HepG2 (cell line): Measurements from ENCODE around the gene ODAPH. TPM values are rescaled to one million over a fixed set of nuclear protein-coding genes. Genes with fewer than 3 reads are reported as not detected.

Source experiments
- ATAC-seq: fragments of 200-7000 bp; cut with Tn5 transposase; 3 replicates; pipeline ENCODE4 v1.9.1; 2020; ENCODE audit warnings: mild to moderate bottlenecking, moderate library complexity
- BruUV-seq: library from RNA; stranded (reverse); fragments of 400-500 nt; replicated peaks from 2 replicates; lab custom pipeline; 2021; lab: Mats Ljungman, UMichigan
- CTCF ChIA-PET: fragments of 300-600 bp; formaldehyde crosslinking; extraction: SDS; loops from one replicate; lab custom pipeline; 2021; ENCODE audit warnings: low total read pairs, inconsistent platforms, low intra/inter-chr PET ratio; lab: Yijun Ruan, JAX
- POLR2A ChIA-PET: fragments of 350-600 bp; sonication (Branson Sonifier 250); formaldehyde crosslinking; loops from one replicate; lab custom pipeline; 2020; ENCODE audit warnings: antibody characterized with exemption, inconsistent platforms; lab: Yijun Ruan, JAX
- DNase-seq: peaks from one replicate; pipeline ENCODE4 v3.0.0-alpha.2; 2015; ENCODE audit warnings: low spot score
- FAIRE-seq: peaks from 3 replicates; lab custom pipeline; 2011; peaks lifted over from hg19 to GRCh38; lab: Jason Lieb, UNC
- H2AFZ ChIP-seq: one replicate; pipeline ENCODE4 v1.6.1; 2011; ENCODE audit warnings: low read length, inconsistent platforms
- H3K27ac ChIP-seq: fragments of 300-600 bp; 3 replicates; pipeline ENCODE4 v1.8.0; 2011; ENCODE audit warnings: mixed run types, mild to moderate bottlenecking, mixed read lengths, low read length, inconsistent platforms; ENCODE audit not compliant: insufficient read depth; ENCODE audit errors: extremely low read length
- H3K27me3 ChIP-seq, 2 experiments: fragments of 200-600 bp in 1 of 2; 2 replicates in 1 of 2; 3 replicates in 1 of 2; pipeline versions ENCODE4 v1.6.0 to v1.8.0; 2011; ENCODE audit warnings: low read length in 2 of 2, mild to moderate bottlenecking in 2 of 2, moderate library complexity in 2 of 2, inconsistent platforms in 1 of 2; ENCODE audit not compliant: insufficient read depth in 2 of 2, control insufficient read depth in 1 of 2
- H3K36me3 ChIP-seq, 2 experiments: fragments of 200-600 bp in 1 of 2; replicated peaks in 1 of 2; 2 replicates in 1 of 2; 3 replicates in 1 of 2; pipeline versions ENCODE4 v1.5.1 to v1.8.0; 2011; ENCODE audit warnings: low read length in 2 of 2, inconsistent platforms in 1 of 2; ENCODE audit not compliant: insufficient read depth in 2 of 2, control insufficient read depth in 1 of 2
- H3K4me1 ChIP-seq: 2 replicates; pipeline ENCODE4 v1.5.1; 2012; ENCODE audit warnings: low read length, inconsistent platforms; ENCODE audit not compliant: insufficient read depth
- H3K4me2 ChIP-seq: 2 replicates; pipeline ENCODE4 v1.6.0; 2011; ENCODE audit warnings: low read depth, low read length, inconsistent platforms
- H3K4me3 ChIP-seq, 3 experiments: fragments of 200-600 bp in 1 of 3; sonication (generic), shearing (Covaris generic) in 1 of 3; replicated peaks in 1 of 3; 2 replicates each; pipeline ENCODE4 v1.5.1; 2011 to 2016; ENCODE audit warnings: low read length in 3 of 3, inconsistent platforms in 2 of 3, low read depth in 2 of 3, mild to moderate bottlenecking in 2 of 3, control low read depth in 1 of 3, mixed read lengths in 1 of 3; ENCODE audit not compliant: insufficient read depth in 1 of 3
- H3K79me2 ChIP-seq: one replicate; pipeline ENCODE4 v1.6.1; 2011; ENCODE audit warnings: low read length, inconsistent platforms; ENCODE audit not compliant: insufficient read depth
- H3K9ac ChIP-seq: 2 replicates; pipeline ENCODE4 v1.6.0; 2011; ENCODE audit warnings: mild to moderate bottlenecking, low read depth, low read length, inconsistent platforms; ENCODE audit not compliant: insufficient read depth
- H3K9me3 ChIP-seq: 2 replicates; pipeline ENCODE4 v1.5.1; 2012; ENCODE audit warnings: mild to moderate bottlenecking, low read length
- H4K20me1 ChIP-seq: 2 replicates; pipeline ENCODE4 v1.6.0; 2011; ENCODE audit warnings: inconsistent platforms, mild to moderate bottlenecking, low read length, moderate library complexity; ENCODE audit not compliant: insufficient read depth
- SRF ChIP-seq: IDR thresholded peaks from 2 replicates; pipeline ENCODE4 v1.6.1; 2011; ENCODE audit warnings: mild to moderate bottlenecking, low read depth, low read length, moderate library complexity
- ZNF274 ChIP-seq: sonication (generic); formaldehyde crosslinking; IDR thresholded peaks from 2 replicates; pipeline ENCODE4 v1.5.1; 2020; ENCODE audit warnings: mild to moderate bottlenecking, missing genetic modification reagents
- ZNF383 ChIP-seq: sonication (generic); formaldehyde crosslinking; IDR thresholded peaks from 2 replicates; pipeline ENCODE4 v1.4.0; 2020; ENCODE audit warnings: missing genetic modification reagents, mild to moderate bottlenecking, borderline replicate concordance
- ZNF672 ChIP-seq: sonication (generic); formaldehyde crosslinking; IDR thresholded peaks from 2 replicates; pipeline ENCODE4 v1.8.1; 2022; ENCODE audit warnings: missing genetic modification reagents
- WGBS: methylation state at CpG from one replicate; pipeline ENCODE4 v1.1.6; 2017; ENCODE audit warnings: low lambda C conversion rate; 5-methylcytosine and 5-hydroxymethylcytosine counted together
- in situ Hi-C: cut with HindIII; loops from 2 replicates; pipeline ENCODE4 v1.10.0; 2017; ENCODE audit warnings: low pct_unique_long_range_greater_than_20kb; ENCODE audit not compliant: extremely low pct_ligation_motif_present
- intact Hi-C: fragments of 100-400 bp; cut with micrococcal nuclease; formaldehyde crosslinking; loops from one replicate; pipeline ENCODE4 v1.10.0; 2022; ENCODE audit not compliant: unreplicated experiment
- polyA plus RNA-seq, 8 experiments: library from polyadenylated mRNA; depleted of rRNA in 3 of 8; stranded (reverse) in 7 of 8; unstranded in 1 of 8; fragments of >200 nt; fragmentation: Illumina TruSeq in 4 of 8; extraction: Trizol in 4 of 8; gene quantifications; 2 replicates each; pipeline versions ENCODE4 v1.2.1 to v1.2.3, GENCODE V29; 2011 to 2016; ENCODE audit warnings: low read depth in 4 of 8, missing spikeins in 1 of 8, mixed read lengths in 1 of 8; ENCODE audit not compliant: insufficient read depth in 1 of 8
- total RNA-seq, 5 experiments: library from RNA; depleted of rRNA; stranded (reverse); fragments of >200 nt; fragmentation: Illumina TruSeq; extraction: Trizol; gene quantifications; 2 replicates each; pipeline ENCODE4 v1.2.3, GENCODE V29; 2016; ENCODE audit warnings: low read depth in 1 of 5
- TF ChIP-seq, protein P1 (sequence below): sonication (generic); formaldehyde crosslinking; IDR thresholded peaks from 2 replicates; pipeline ENCODE4 v1.8.1; 2022; ENCODE audit warnings: mild to moderate bottlenecking, missing genetic modification reagents
- TF ChIP-seq, protein P2 (sequence below): sonication (generic); formaldehyde crosslinking; IDR thresholded peaks from 2 replicates; pipeline ENCODE4 v1.9.0; 2022; ENCODE audit warnings: low read depth, missing genetic modification reagents

The ODAPH gene
- total and polyA plus RNA-seq, 2 of the 13 experiments (the other 11 are each of a cell fraction or from before 2014, with no cell fraction given): 0.50 TPM; not detected in 1

DNA sequence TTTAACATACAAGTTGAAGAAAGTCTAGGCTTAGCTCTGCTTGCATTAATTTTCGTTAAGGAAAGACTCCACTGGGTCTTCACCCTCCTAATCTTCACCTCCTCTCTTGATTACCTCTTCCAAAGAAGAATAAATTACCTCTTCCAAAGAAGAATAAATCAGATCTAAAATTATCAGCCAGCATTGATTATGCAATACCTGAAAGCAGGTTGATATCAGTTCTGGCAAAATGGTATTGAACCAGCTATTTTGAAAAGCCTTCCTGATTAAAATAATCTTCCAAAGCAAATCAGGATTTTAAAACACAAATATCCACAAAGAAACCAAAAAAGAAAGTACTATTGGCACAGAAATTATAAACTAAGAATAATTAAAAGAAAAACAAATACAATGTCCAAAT, 37.5 kb downstream of the ODAPH start:
- 0% methylated on average over 1 of the region's 1 CpG for WGBS
- TF ChIP-seq, protein P1, sequence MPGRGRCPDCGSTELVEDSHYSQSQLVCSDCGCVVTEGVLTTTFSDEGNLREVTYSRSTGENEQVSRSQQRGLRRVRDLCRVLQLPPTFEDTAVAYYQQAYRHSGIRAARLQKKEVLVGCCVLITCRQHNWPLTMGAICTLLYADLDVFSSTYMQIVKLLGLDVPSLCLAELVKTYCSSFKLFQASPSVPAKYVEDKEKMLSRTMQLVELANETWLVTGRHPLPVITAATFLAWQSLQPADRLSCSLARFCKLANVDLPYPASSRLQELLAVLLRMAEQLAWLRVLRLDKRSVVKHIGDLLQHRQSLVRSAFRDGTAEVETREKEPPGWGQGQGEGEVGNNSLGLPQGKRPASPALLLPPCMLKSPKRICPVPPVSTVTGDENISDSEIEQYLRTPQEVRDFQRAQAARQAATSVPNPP (CRISPR knock-in tag): no peak
- TF ChIP-seq ZNF672: no peak
- no peak for TF ChIP-seq SRF
- TF ChIP-seq, protein P2, sequence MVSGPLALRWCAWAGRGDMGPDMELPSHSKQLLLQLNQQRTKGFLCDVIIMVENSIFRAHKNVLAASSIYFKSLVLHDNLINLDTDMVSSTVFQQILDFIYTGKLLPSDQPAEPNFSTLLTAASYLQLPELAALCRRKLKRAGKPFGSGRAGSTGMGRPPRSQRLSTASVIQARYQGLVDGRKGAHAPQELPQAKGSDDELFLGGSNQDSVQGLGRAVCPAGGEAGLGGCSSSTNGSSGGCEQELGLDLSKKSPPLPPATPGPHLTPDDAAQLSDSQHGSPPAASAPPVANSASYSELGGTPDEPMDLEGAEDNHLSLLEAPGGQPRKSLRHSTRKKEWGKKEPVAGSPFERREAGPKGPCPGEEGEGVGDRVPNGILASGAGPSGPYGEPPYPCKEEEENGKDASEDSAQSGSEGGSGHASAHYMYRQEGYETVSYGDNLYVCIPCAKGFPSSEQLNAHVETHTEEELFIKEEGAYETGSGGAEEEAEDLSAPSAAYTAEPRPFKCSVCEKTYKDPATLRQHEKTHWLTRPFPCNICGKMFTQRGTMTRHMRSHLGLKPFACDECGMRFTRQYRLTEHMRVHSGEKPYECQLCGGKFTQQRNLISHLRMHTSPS (CRISPR knock-in tag): no peak
- no peak for TF ChIP-seq ZNF274 (CRISPR knock-in tag)
- no peak overlapping the region for H3K4me2 ChIP-seq
- H3K27ac ChIP-seq: no peak overlapping the region
- H3K4me1 ChIP-seq: no peaks in the 10 kb centered on the region
- no peaks in the 10 kb centered on the region for H3K27me3 ChIP-seq
- H3K79me2 ChIP-seq: no peaks in the 10 kb centered on the region
- in situ Hi-C loops: no loop called here
- no peak overlapping the region for H2AFZ ChIP-seq
- BruUV-seq: no TSS peak
- no peak overlapping the region for H3K4me3 ChIP-seq
- no peak for ATAC-seq
- DNase-seq: no peak
- no peaks in the 10 kb centered on the region for H3K9me3 ChIP-seq
- ChIA-PET POLR2A (no interaction called here), CTCF (no interaction called here)
- no peaks in the 10 kb centered on the region for H3K36me3 ChIP-seq
- intact Hi-C loops: no loop called here
- FAIRE-seq: no peak
- H4K20me1 ChIP-seq: no peaks in the 10 kb centered on the region
- no peak overlapping the region for H3K9ac ChIP-seq

DNA sequence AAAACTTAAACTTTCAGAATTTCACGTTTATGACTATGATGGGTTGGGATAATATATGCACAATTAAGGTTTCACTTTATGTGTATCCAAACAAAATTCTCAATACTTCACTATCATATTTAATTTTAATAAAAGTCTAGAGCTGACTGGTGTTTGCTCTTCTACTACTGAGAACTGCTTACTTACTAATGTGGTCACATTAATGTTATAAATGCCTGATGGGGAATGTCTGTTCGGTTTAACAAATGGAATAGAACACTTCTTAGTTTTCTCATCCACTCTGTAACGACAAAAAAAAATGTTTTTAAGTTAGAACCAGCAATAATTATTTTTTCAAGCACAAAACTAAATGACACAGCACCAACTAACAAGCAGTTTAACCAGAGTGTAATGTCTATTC, 40.2 kb downstream of the ODAPH start:
- H3K4me2 ChIP-seq: no peak overlapping the region
- WGBS: 1% methylated on average over 3 of the region's 3 CpGs
- intact Hi-C loops: no loop called here
- in situ Hi-C loops: no loop called here
- H3K79me2 ChIP-seq: no peaks in the 10 kb centered on the region
- no peak for DNase-seq
- no peaks in the 10 kb centered on the region for H3K9me3 ChIP-seq
- H2AFZ ChIP-seq: no peak overlapping the region
- TF ChIP-seq ZNF383 (CRISPR knock-in tag): no peak
- H3K27ac ChIP-seq: no peak overlapping the region
- CTCF ChIA-PET: no interaction called here
- no peaks in the 10 kb centered on the region for H4K20me1 ChIP-seq
- no peak overlapping the region for H3K4me3 ChIP-seq
- no peaks in the 10 kb centered on the region for H3K4me1 ChIP-seq
- no peaks in the 10 kb centered on the region for H3K27me3 ChIP-seq
- no peak for FAIRE-seq
- no TSS peak for BruUV-seq
- ATAC-seq: no peak
- no peak overlapping the region for H3K9ac ChIP-seq
- POLR2A ChIA-PET: no interaction called here
- H3K36me3 ChIP-seq: no peaks in the 10 kb centered on the region
